Karpas-422 (cell line): ENCODE data around the gene MOB3B. TPM values are rescaled to one million over a fixed set of nuclear protein-coding genes. Genes with fewer than 3 reads are reported as not detected.

Source experiments
- DNase-seq: peaks from one replicate; pipeline ENCODE4 v3.0.0-alpha.2; 2015
- H2AFZ ChIP-seq: fragments of 200-600 bp; sonication (generic); 2 replicates; pipeline ENCODE4 v1.6.1; 2014; ENCODE audit warnings: antibody characterized with exemption, low read length, mixed read lengths
- H3K27ac ChIP-seq: fragments of 200-600 bp; sonication (generic); 2 replicates; pipeline ENCODE4 v1.5.1; 2014; ENCODE audit warnings: mild to moderate bottlenecking, low read length, moderate library complexity
- H3K27me3 ChIP-seq: fragments of 200-600 bp; sonication (generic); 2 replicates; pipeline ENCODE4 v1.6.1; 2014; ENCODE audit warnings: low read length, mixed read lengths
- H3K36me3 ChIP-seq: fragments of 200-600 bp; sonication (generic); 2 replicates; pipeline ENCODE4 v1.6.1; 2014; ENCODE audit warnings: low read length, mixed read lengths; ENCODE audit not compliant: insufficient read depth
- H3K4me1 ChIP-seq: fragments of 200-600 bp; sonication (generic); 2 replicates; pipeline ENCODE4 v1.6.1; 2014; ENCODE audit warnings: mild to moderate bottlenecking, low read length, mixed read lengths
- H3K4me2 ChIP-seq: fragments of 200-600 bp; sonication (generic); 2 replicates; pipeline ENCODE4 v1.6.1; 2014; ENCODE audit warnings: low read length, low read depth, mild to moderate bottlenecking; ENCODE audit not compliant: poor library complexity, severe bottlenecking
- H3K4me3 ChIP-seq: fragments of 200-600 bp; sonication (generic); 2 replicates; pipeline ENCODE4 v1.5.1; 2014; ENCODE audit warnings: mild to moderate bottlenecking, antibody characterized with exemption, low read length, mixed read lengths
- H3K79me2 ChIP-seq: fragments of 200-600 bp; sonication (generic); 2 replicates; pipeline ENCODE4 v1.6.1; 2014; ENCODE audit warnings: mild to moderate bottlenecking, low read length, mixed read lengths
- H3K9ac ChIP-seq: fragments of 200-600 bp; sonication (generic); 2 replicates; pipeline ENCODE4 v1.6.0; 2014; ENCODE audit warnings: low read length
- H3K9me2 ChIP-seq: fragments of 200-600 bp; sonication (generic), shearing (Covaris generic); replicated peaks from 2 replicates; pipeline ENCODE4 v1.6.0; 2014; ENCODE audit warnings: mild to moderate bottlenecking, low read length, moderate library complexity; ENCODE audit not compliant: insufficient read depth
- H3K9me3 ChIP-seq: fragments of 300-700, 200-600 bp; sonication (generic); 2 replicates; pipeline ENCODE4 v1.6.1; 2014; ENCODE audit warnings: low read length, mixed read lengths
- H4K20me1 ChIP-seq: fragments of 200-600 bp; sonication (generic); 2 replicates; pipeline ENCODE4 v1.6.1; 2014; ENCODE audit warnings: mild to moderate bottlenecking, antibody characterized with exemption, low read length, low read depth; ENCODE audit not compliant: insufficient read depth
- total RNA-seq: library from RNA; depleted of rRNA; stranded (reverse); fragments of >200 nt; shearing (Covaris generic); gene quantifications from 2 replicates; pipeline ENCODE4 v1.2.3, GENCODE V29; 2014; ENCODE audit warnings: low replicate concordance

Gene MOB3B
- total RNA-seq, 1 experiment from 2014 or later, result 0.45 TPM

- no peaks in the 10 kb centered on the region for H3K36me3 ChIP-seq
- no peaks in the 10 kb centered on the region for H4K20me1 ChIP-seq
- no peak overlapping the region for H2AFZ ChIP-seq
- H3K9me3 ChIP-seq, result no peaks in the 10 kb centered on the region
- no peaks in the 10 kb centered on the region for H3K9me2 ChIP-seq
- no peak overlapping the region for H3K9ac ChIP-seq
- no peak overlapping the region for H3K4me3 ChIP-seq
- no peaks in the 10 kb centered on the region for H3K4me1 ChIP-seq
- no peaks in the 10 kb centered on the region for H3K79me2 ChIP-seq
- H3K27me3 ChIP-seq, result no peaks in the 10 kb centered on the region
- H3K27ac ChIP-seq, result no peak overlapping the region
- no peak for DNase-seq
- no peak overlapping the region for H3K4me2 ChIP-seq
Measured at GRCh38 chr9:27408482-27408881, 121.1 kb downstream of the MOB3B start.

GRCh38 chr9:27408001-27408400 lies 121.6 kb downstream of the MOB3B start:
- Histone ChIP-seq H3K9me2 (no peaks in the 10 kb centered on the region), H3K9me3 (no peaks in the 10 kb centered on the region), H3K36me3 (no peaks in the 10 kb centered on the region), H3K27me3 (no peaks in the 10 kb centered on the region), H3K9ac (no peak overlapping the region), H3K27ac (no peak overlapping the region), H3K4me1 (no peaks in the 10 kb centered on the region), H3K4me2 (no peak overlapping the region), H2AFZ (no peak overlapping the region), H3K79me2 (no peaks in the 10 kb centered on the region), H4K20me1 (no peaks in the 10 kb centered on the region), H3K4me3 (no peak overlapping the region)
- DNase-seq, result no peak

DNA sequence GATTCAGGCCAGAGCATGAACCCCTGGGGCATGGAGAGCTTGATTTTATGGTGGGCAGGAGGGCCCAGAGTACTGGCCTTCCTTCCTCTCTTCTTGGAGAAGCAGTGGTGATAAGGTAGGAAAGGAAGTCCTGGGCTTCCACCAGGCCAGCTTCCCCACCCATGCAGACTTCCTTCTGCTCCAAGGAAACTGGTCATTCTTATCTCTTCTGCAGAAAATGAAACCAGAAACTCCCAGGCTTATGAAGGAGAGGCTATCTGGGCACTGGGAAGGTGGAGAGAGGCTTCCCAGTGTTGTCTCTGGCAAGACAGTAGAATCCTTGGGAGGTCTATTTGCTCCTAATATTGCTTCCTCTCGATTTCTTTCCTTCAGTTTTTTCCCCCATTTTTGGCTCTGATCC lies 122.1 kb downstream of the MOB3B start:
- no peak overlapping the region for H3K4me2 ChIP-seq
- no peaks in the 10 kb centered on the region for H3K79me2 ChIP-seq
- DNase-seq, result no peak
- H3K9me3 ChIP-seq, result no peaks in the 10 kb centered on the region
- H3K27ac ChIP-seq, result no peak overlapping the region
- H3K4me3 ChIP-seq, result no peak overlapping the region
- H3K27me3 ChIP-seq, result no peaks in the 10 kb centered on the region
- no peaks in the 10 kb centered on the region for H3K4me1 ChIP-seq
- H4K20me1 ChIP-seq, result no peaks in the 10 kb centered on the region
- H3K36me3 ChIP-seq, result no peaks in the 10 kb centered on the region
- no peak overlapping the region for H2AFZ ChIP-seq
- H3K9me2 ChIP-seq, result no peaks in the 10 kb centered on the region
- H3K9ac ChIP-seq, result no peak overlapping the region

GRCh38 chr9:27404661-27405060 lies 125.0 kb downstream of the MOB3B start:
- no peaks in the 10 kb centered on the region for H3K4me1 ChIP-seq
- H2AFZ ChIP-seq, result no peak overlapping the region
- H3K9me3 ChIP-seq, result no peaks in the 10 kb centered on the region
- H4K20me1 ChIP-seq, result no peaks in the 10 kb centered on the region
- no peak for DNase-seq
- H3K4me3 ChIP-seq, result no peak overlapping the region
- H3K4me2 ChIP-seq, result no peak overlapping the region
- H3K36me3 ChIP-seq, result no peaks in the 10 kb centered on the region
- H3K9ac ChIP-seq, result no peak overlapping the region
- no peaks in the 10 kb centered on the region for H3K9me2 ChIP-seq
- no peaks in the 10 kb centered on the region for H3K27me3 ChIP-seq
- no peak overlapping the region for H3K27ac ChIP-seq
- no peaks in the 10 kb centered on the region for H3K79me2 ChIP-seq

GRCh38 chr9:27402626-27403025 lies 127.0 kb downstream of the MOB3B start:
- Histone ChIP-seq H3K4me2 (no peak overlapping the region), H3K79me2 (no peaks in the 10 kb centered on the region), H3K9me3 (no peaks in the 10 kb centered on the region), H3K9me2 (no peaks in the 10 kb centered on the region), H2AFZ (no peak overlapping the region), H4K20me1 (no peaks in the 10 kb centered on the region), H3K4me3 (no peak overlapping the region), H3K4me1 (no peaks in the 10 kb centered on the region), H3K9ac (no peak overlapping the region), H3K36me3 (no peaks in the 10 kb centered on the region), H3K27ac (no peak overlapping the region), H3K27me3 (no peaks in the 10 kb centered on the region)
- no peak for DNase-seq

DNA sequence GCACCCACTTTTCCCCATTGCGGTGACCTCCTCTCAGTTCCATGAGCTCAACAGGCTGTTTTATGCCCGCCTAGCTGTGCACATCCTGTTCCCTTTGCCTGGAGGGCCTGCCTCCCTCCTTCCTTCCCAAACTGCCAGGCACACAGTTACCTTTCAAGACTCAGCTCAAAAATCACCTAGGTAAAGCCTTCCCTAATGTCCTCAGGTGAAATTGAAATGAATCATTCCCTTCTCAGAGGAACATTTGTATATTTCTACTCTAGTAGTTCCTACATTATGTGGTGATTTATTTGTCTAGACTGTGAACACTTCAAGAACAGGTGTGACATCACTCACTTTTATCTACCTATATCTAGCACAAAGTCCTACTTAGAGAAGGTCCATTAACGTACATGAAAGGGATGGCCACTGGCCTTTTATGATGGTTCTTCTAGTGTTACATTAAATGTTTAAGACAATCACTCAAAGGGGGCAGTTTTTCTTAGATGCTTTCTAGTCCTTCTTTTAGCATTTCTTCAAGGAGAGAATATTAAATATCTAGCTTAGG lies 129.2 kb downstream of the MOB3B start:
- Histone ChIP-seq H3K27me3 (no peaks in the 10 kb centered on the region), H3K36me3 (no peaks in the 10 kb centered on the region), H2AFZ (no peak overlapping the region), H3K9me3 (no peaks in the 10 kb centered on the region), H3K4me1 (no peaks in the 10 kb centered on the region), H3K4me3 (no peak overlapping the region), H3K79me2 (no peaks in the 10 kb centered on the region), H3K9me2 (no peaks in the 10 kb centered on the region), H3K9ac (no peak overlapping the region), H4K20me1 (no peaks in the 10 kb centered on the region), H3K4me2 (no peak overlapping the region), H3K27ac (no peak overlapping the region)
- DNase-seq, result no peak

- Histone ChIP-seq H3K9me3 (no peaks in the 10 kb centered on the region), H3K9me2 (no peaks in the 10 kb centered on the region), H3K27ac (no peak overlapping the region), H3K4me1 (no peaks in the 10 kb centered on the region), H3K36me3 (no peaks in the 10 kb centered on the region), H3K79me2 (no peaks in the 10 kb centered on the region), H2AFZ (no peak overlapping the region), H3K9ac (no peak overlapping the region), H3K4me3 (no peak overlapping the region), H3K4me2 (no peak overlapping the region), H4K20me1 (no peaks in the 10 kb centered on the region), H3K27me3 (no peaks in the 10 kb centered on the region)
- DNase-seq, result no peak
Measured at GRCh38 chr9:27398982-27399653, 130.5 kb downstream of the MOB3B start.

- no peaks in the 10 kb centered on the region for H3K9me3 ChIP-seq
- H3K4me1 ChIP-seq, result peaks cover 7% of the 10 kb centered on the region; the same call in 1 of the 2 replicates
- no peaks in the 10 kb centered on the region for H3K27me3 ChIP-seq
- DNase-seq, result no peak
- H3K4me3 ChIP-seq, result no peak overlapping the region
- no peak overlapping the region for H3K4me2 ChIP-seq
- H3K27ac ChIP-seq, result no peak overlapping the region
- H3K9ac ChIP-seq, result no peak overlapping the region
- no peaks in the 10 kb centered on the region for H4K20me1 ChIP-seq
- H3K36me3 ChIP-seq, result no peaks in the 10 kb centered on the region
- H3K9me2 ChIP-seq, result no peaks in the 10 kb centered on the region
- no peak overlapping the region for H2AFZ ChIP-seq
- no peaks in the 10 kb centered on the region for H3K79me2 ChIP-seq
Measured at GRCh38 chr9:27396495-27396894, 133.1 kb downstream of the MOB3B start.
